K562 (cell line): ENCODE measurements around the gene CLCNKB. TPM values are rescaled to one million over a fixed set of nuclear protein-coding genes. Genes with fewer than 3 reads are reported as not detected.

Experiments used
- ATAC-seq: fragments of 200-7000 bp; cut with Tn5 transposase; 3 replicates; pipeline ENCODE4 v1.9.1; 2020; ENCODE audit warnings: moderate library complexity
- BruUV-seq: library from RNA; stranded (reverse); fragments of 400-500 nt; replicated peaks from 2 replicates; lab custom pipeline; 2021; lab: Mats Ljungman, UMichigan
- CTCF ChIA-PET: fragments of 300-600 bp; formaldehyde crosslinking; extraction: SDS; loops from one replicate; lab custom pipeline; 2021; ENCODE audit warnings: low intra/inter-chr PET ratio; lab: Yijun Ruan, JAX
- POLR2A ChIA-PET: fragments of 300-600, 350-650 bp; sonication (Branson Sonifier 250); formaldehyde crosslinking; extraction: SDS; loops from one replicate; lab custom pipeline; 2021; ENCODE audit warnings: antibody characterized with exemption, inconsistent platforms; lab: Yijun Ruan, JAX
- DNase-seq, 4 experiments: peaks; one replicate each; pipeline versions ENCODE4 v3.0.0 to v3.0.0-alpha.2; 2011 to 2018; ENCODE audit warnings: low spot score in 3 of 4, mixed read lengths in 3 of 4; ENCODE audit errors: extremely low read depth in 1 of 4
- FAIRE-seq: peaks from 2 replicates; lab custom pipeline; 2011; peaks lifted over from hg19 to GRCh38; lab: Jason Lieb, UNC
- H2AFZ ChIP-seq: 2 replicates; pipeline ENCODE4 v1.6.0; 2011; ENCODE audit warnings: low read depth, low read length, control low read depth, inconsistent platforms
- H3K27ac ChIP-seq: fragments of 200-600 bp; 3 replicates; pipeline ENCODE4 v1.8.0; 2011; ENCODE audit warnings: low read depth, mild to moderate bottlenecking, control low read depth, inconsistent platforms, low read length, moderate library complexity, mixed read lengths; ENCODE audit errors: extremely low read depth
- H3K27me3 ChIP-seq, 2 experiments: fragments of 300-600 bp in 1 of 2; 2 replicates in 1 of 2; 3 replicates in 1 of 2; pipeline versions ENCODE4 v1.6.0 to v1.8.0; 2011; ENCODE audit warnings: inconsistent platforms in 2 of 2, low read length in 2 of 2, mild to moderate bottlenecking in 1 of 2, mixed read lengths in 1 of 2, moderate library complexity in 1 of 2; ENCODE audit not compliant: control insufficient read depth in 2 of 2, insufficient read depth in 2 of 2
- H3K36me3 ChIP-seq: fragments of 300-600 bp; 3 replicates; pipeline ENCODE4 v1.8.0; 2011; ENCODE audit warnings: mild to moderate bottlenecking, low read length, inconsistent platforms; ENCODE audit not compliant: control insufficient read depth, insufficient read depth
- H3K4me1 ChIP-seq, 2 experiments: fragments of 200-600 bp in 1 of 2; replicated peaks in 1 of 2; 2 replicates in 1 of 2; 3 replicates in 1 of 2; pipeline versions ENCODE4 v1.5.1 to v1.8.0; 2011; ENCODE audit warnings: inconsistent platforms in 2 of 2, low read length in 2 of 2, mild to moderate bottlenecking in 1 of 2, mixed read lengths in 1 of 2, moderate library complexity in 1 of 2; ENCODE audit not compliant: control insufficient read depth in 2 of 2, insufficient read depth in 2 of 2
- H3K4me2 ChIP-seq: 2 replicates; pipeline ENCODE4 v1.6.1; 2011; ENCODE audit warnings: low read length, control low read depth, inconsistent platforms, mixed read lengths; ENCODE audit not compliant: insufficient read depth
- H3K4me3 ChIP-seq: fragments of 200-600 bp; sonication (generic), shearing (Covaris generic); 2 replicates; pipeline ENCODE4 v1.5.1; 2016; ENCODE audit warnings: control low read depth, inconsistent platforms
- H3K79me2 ChIP-seq: fragments of 200-600 bp; 3 replicates; pipeline ENCODE4 v1.8.0; 2011; ENCODE audit warnings: low read length, inconsistent platforms; ENCODE audit not compliant: control insufficient read depth, insufficient read depth
- H3K9ac ChIP-seq, 2 experiments: 2 replicates each; pipeline versions ENCODE4 v1.6.0 to v1.6.1; 2011; ENCODE audit warnings: low read depth in 2 of 2, low read length in 2 of 2, control low read depth in 1 of 2, inconsistent platforms in 1 of 2, mild to moderate bottlenecking in 1 of 2, mixed read lengths in 1 of 2; ENCODE audit not compliant: insufficient read depth in 1 of 2
- H3K9me1 ChIP-seq: one replicate; pipeline ENCODE4 v1.6.0; 2011; ENCODE audit warnings: inconsistent platforms, mild to moderate bottlenecking, low read length, moderate library complexity; ENCODE audit not compliant: control insufficient read depth, insufficient read depth
- H3K9me3 ChIP-seq: replicated peaks from 2 replicates; pipeline ENCODE4 v1.5.1; 2011; ENCODE audit warnings: low read depth, low read length, inconsistent platforms; ENCODE audit not compliant: control insufficient read depth, insufficient read depth
- H4K20me1 ChIP-seq: replicated peaks from 2 replicates; pipeline ENCODE4 v1.6.1; 2011; ENCODE audit warnings: low read length, inconsistent platforms, mixed read lengths; ENCODE audit not compliant: control insufficient read depth, insufficient read depth
- CAMTA2 ChIP-seq: fragments of 250-450 bp; sonication (Bioruptor Pico); conservative IDR thresholded peaks from 2 replicates; pipeline ENCODE4 v1.5.1; 2022
- CCAR2 ChIP-seq: fragments of 200-400 bp; formaldehyde crosslinking; IDR thresholded peaks from 2 replicates; pipeline ENCODE4 v1.6.1; 2017; ENCODE audit warnings: mild to moderate bottlenecking, low read depth, low read length
- FIP1L1 ChIP-seq: fragments of 200-400 bp; formaldehyde crosslinking; IDR thresholded peaks from 2 replicates; pipeline ENCODE4 v1.6.1; 2018; ENCODE audit warnings: mild to moderate bottlenecking, low read depth, low read length; ENCODE audit not compliant: poor library complexity, severe bottlenecking
- JUND ChIP-seq, 2 experiments: IDR thresholded peaks; 2 replicates in 1 of 2; 3 replicates in 1 of 2; pipeline ENCODE4 v1.6.1; 2011; ENCODE audit warnings: borderline replicate concordance in 2 of 2, low read depth in 2 of 2, low read length in 2 of 2, improper control_type of control experiment in 1 of 2, missing biosample characterization in 1 of 2, missing genetic modification characterization in 1 of 2, missing genetic modification reagents in 1 of 2
- KAT7 ChIP-seq: sonication (generic); formaldehyde crosslinking; IDR thresholded peaks from 2 replicates; pipeline ENCODE4 v1.8.0; 2022; ENCODE audit warnings: missing genetic modification reagents, mild to moderate bottlenecking, borderline replicate concordance
- MEIS2 ChIP-seq: fragments of 450-650 bp; IDR thresholded peaks from 2 replicates; pipeline ENCODE4 v1.6.1; 2014; ENCODE audit warnings: mild to moderate bottlenecking; ENCODE audit not compliant: partially characterized antibody
- NFXL1 ChIP-seq: fragments of 450-650 bp; formaldehyde crosslinking; IDR thresholded peaks from 2 replicates; pipeline ENCODE4 v1.4.0; 2021; ENCODE audit warnings: mild to moderate bottlenecking
- SAFB2 ChIP-seq: fragments of 200-400 bp; formaldehyde crosslinking; IDR thresholded peaks from 2 replicates; pipeline ENCODE4 v1.6.1; 2018; ENCODE audit warnings: borderline replicate concordance, low read length, low read depth, moderate library complexity; ENCODE audit not compliant: severe bottlenecking
- SIN3A ChIP-seq, 2 experiments: fragments of 150-350 bp in 1 of 2; IDR thresholded peaks; 2 replicates each; pipeline ENCODE4 v1.6.1; 2011 to 2016; ENCODE audit warnings: borderline replicate concordance in 2 of 2, low read depth in 2 of 2, low read length in 2 of 2, mild to moderate bottlenecking in 2 of 2, moderate library complexity in 2 of 2; ENCODE audit not compliant: control insufficient read depth in 1 of 2
- SIN3B ChIP-seq: fragments of 450-650 bp; IDR thresholded peaks from 2 replicates; pipeline ENCODE4 v1.6.1; 2017; ENCODE audit warnings: low read depth, mild to moderate bottlenecking, moderate library complexity
- SMARCC2 ChIP-seq: fragments of 450-650 bp; IDR thresholded peaks from 2 replicates; pipeline ENCODE4 v1.6.1; 2017; ENCODE audit warnings: antibody characterized with exemption, moderate library complexity, mild to moderate bottlenecking, low read depth
- SNAPC5 ChIP-seq: fragments of 250-450 bp; sonication (Bioruptor Pico); IDR thresholded peaks from 2 replicates; pipeline ENCODE4 v1.8.0; 2021; ENCODE audit warnings: moderate library complexity, mild to moderate bottlenecking, inconsistent platforms
- STAG1 ChIP-seq: sonication (generic); formaldehyde crosslinking; IDR thresholded peaks from 2 replicates; pipeline ENCODE4 v1.5.0; 2020; ENCODE audit warnings: missing genetic modification reagents, borderline replicate concordance
- TEAD4 ChIP-seq, 2 experiments: sonication (generic) in 1 of 2; formaldehyde crosslinking in 1 of 2; IDR thresholded peaks; 2 replicates each; pipeline versions ENCODE4 v1.6.1 to v1.8.0; 2012 to 2022; ENCODE audit warnings: borderline replicate concordance in 1 of 2, inconsistent platforms in 1 of 2, low read length in 1 of 2, mild to moderate bottlenecking in 1 of 2, missing genetic modification reagents in 1 of 2
- TFE3 ChIP-seq: fragments of 450-650 bp; formaldehyde crosslinking; IDR thresholded peaks from 2 replicates; pipeline ENCODE4 v1.4.0; 2020; ENCODE audit warnings: mild to moderate bottlenecking, mixed read lengths
- TRIM28 ChIP-seq: fragments of 450-650 bp; IDR thresholded peaks from 2 replicates; pipeline ENCODE4 v1.6.1; 2017
- ZKSCAN3 ChIP-seq: fragments of 250-450 bp; sonication (Bioruptor Pico); IDR thresholded peaks from 2 replicates; pipeline ENCODE4 v1.4.0; 2020
- ZNF24 ChIP-seq: fragments of 450-650 bp; IDR thresholded peaks from 2 replicates; pipeline ENCODE4 v1.6.1; 2016
- WGBS: fragments of 100-300 bp; shearing (Covaris generic); methylation state at CpG from one replicate; pipeline ENCODE4 v1.1.6; 2016; ENCODE audit warnings: low coverage, mixed read lengths; ENCODE audit not compliant: insufficient coverage; ENCODE audit errors: missing lambda C conversion rate; 5-methylcytosine and 5-hydroxymethylcytosine counted together
- in situ Hi-C: fragments of 300-500 bp; cut with MboI; formaldehyde crosslinking; loops from 4 replicates; pipeline ENCODE4 v1.15.0; 2018; ENCODE audit warnings: inconsistent platforms, mixed read lengths
- intact Hi-C: fragments of 100-400 bp; cut with micrococcal nuclease; formaldehyde crosslinking; loops from 2 replicates; pipeline ENCODE4 v1.14.2; 2022
- polyA plus RNA-seq, 8 experiments: library from polyadenylated mRNA; depleted of rRNA in 4 of 8; stranded (reverse) in 5 of 8; unstranded in 3 of 8; fragments of >200 nt; fragmentation: Nextera tagmentation in 2 of 8; fragmentation: Illumina TruSeq in 1 of 8; extraction: Ambion mirVana in 2 of 8; extraction: Trizol in 1 of 8; gene quantifications; 2 replicates each; pipeline versions ENCODE4 v1.2.1 to v1.2.3, GENCODE V29; 2011 to 2014; ENCODE audit warnings: inconsistent platforms in 1 of 8, missing spikeins in 1 of 8
- total RNA-seq, 7 experiments: library from RNA; depleted of rRNA in 6 of 7; stranded (reverse); fragments of >200 nt in 6 of 7; fragmentation: Illumina TruSeq in 2 of 7; extraction: Trizol in 2 of 7; gene quantifications; 2 replicates each; pipeline versions ENCODE4 v1.2.1 to v1.2.3, GENCODE V29; 2011 to 2021; ENCODE audit warnings: low replicate concordance in 1 of 7

Gene CLCNKB
- total and polyA plus RNA-seq, 9 of the 15 experiments (the other 6 are each of a cell fraction or from before 2014, with no cell fraction given) = 0.08 to 1.7 (median 0.64) TPM

DNA sequence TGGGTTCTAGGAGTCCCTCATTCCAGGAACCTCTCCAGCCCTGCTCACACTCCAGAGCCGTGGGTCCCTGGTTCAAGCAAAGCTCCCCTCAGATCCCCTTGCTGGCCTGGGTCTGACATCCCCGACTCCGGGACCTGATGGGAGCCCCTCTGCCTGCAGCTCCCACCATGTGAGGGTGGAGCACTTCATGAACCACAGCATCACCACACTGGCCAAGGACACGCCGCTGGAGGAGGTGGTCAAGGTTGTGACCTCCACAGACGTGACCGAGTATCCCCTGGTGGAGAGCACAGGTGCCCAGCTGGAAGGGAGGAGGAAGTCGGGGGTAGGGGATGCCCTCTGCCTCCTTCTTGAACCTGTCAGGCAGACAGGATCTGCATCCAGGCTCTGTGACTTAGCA lies 12.0 kb upstream of the CLCNKB start (continued):
- TF ChIP-seq SAFB2 = no peak

GRCh38 chr1:16032388-16033102 lies 11.0 kb upstream of the CLCNKB start:
- Histone ChIP-seq H3K27me3 (no peaks in the 10 kb centered on the region), H3K4me1 (peaks cover 4 to 42% of the 10 kb centered on the region in 2 experiments; a peak in 4 of 5 replicates), H3K36me3 (no peaks in the 10 kb centered on the region), H2AFZ (no peak overlapping the region; the same call in 1 of the 2 replicates), H3K4me2 (peak overlapping the region; percentile 14; the same call in 1 of the 2 replicates), H3K27ac (no peak overlapping the region), H3K9me3 (no peaks in the 10 kb centered on the region), H3K4me3 (no peak overlapping the region), H3K79me2 (no peaks in the 10 kb centered on the region), H4K20me1 (no peaks in the 10 kb centered on the region), H3K9ac (no peak overlapping the region), H3K9me1 (no peaks in the 10 kb centered on the region)
- ChIA-PET CTCF (interaction anchor here (1.0 to 2.6 kb wide), 3 partner anchors 19 to 240 kb away, joined by 3 to 50 read pairs (median 6); no protein-coding TSS in a partner anchor), POLR2A (interaction anchor here (0.5 kb wide), 1 partner anchor 9 kb away, joined by 4 read pairs; no protein-coding TSS in a partner anchor)
- in situ Hi-C loops = no loop called here
- FAIRE-seq (peak; percentile 98), ATAC-seq (peak; percentile 99), DNase-seq (peak; percentile 97 to 98 (median 98))
- WGBS = 21% methylated on average over 18 of the region's 18 CpGs
- intact Hi-C loops = loop anchor here (1.0 kb wide), 3 partner anchors 19 to 25 kb away; no protein-coding TSS in a partner anchor
- no TSS peak for BruUV-seq
- TF ChIP-seq JUND (IDR thresholded peaks at IDR 0.05; ENCODE audit: borderline replicate concordance, low read depth, low read length) (peak; percentile 65; the same call in 1 of the 2 replicates), JUND (tag; IDR thresholded peaks at IDR 0.05; ENCODE audit: borderline replicate concordance, low read depth, low read length) (no peak; the same call in 2 of the 3 replicates), ZNF24 (peak; percentile 19; the same call in 1 of the 2 replicates), SIN3B (peak; percentile 31; the same call in 1 of the 2 replicates), TFE3 (CRISPR knock-in tag) (no peak), CAMTA2 (no peak), SIN3A (IDR thresholded peaks at IDR 0.05; ENCODE audit: borderline replicate concordance in 2 of 2, control insufficient read depth in 1 of 2, low read depth in 2 of 2, low read length in 2 of 2) (no peak), STAG1 (CRISPR knock-in tag) (peak; percentile 97), MEIS2 (peak; percentile 47), ZKSCAN3 (no peak), NFXL1 (CRISPR knock-in tag) (no peak), CCAR2 (no peak), KAT7 (no peak), FIP1L1 (peak; percentile 52), TEAD4 (IDR thresholded peaks at IDR 0.05; ENCODE audit: low read length) (peak; percentile 55), TEAD4 (CRISPR knock-in tag; IDR thresholded peaks at IDR 0.05; ENCODE audit: borderline replicate concordance) (no peak), SNAPC5 (CRISPR knock-in tag) (no peak), TRIM28 (peak; percentile 57; the same call in 1 of the 2 replicates), SMARCC2 (no peak)
